ENCODE data around the gene ADAMTSL1.

ADAMTSL1 gene

DNA sequence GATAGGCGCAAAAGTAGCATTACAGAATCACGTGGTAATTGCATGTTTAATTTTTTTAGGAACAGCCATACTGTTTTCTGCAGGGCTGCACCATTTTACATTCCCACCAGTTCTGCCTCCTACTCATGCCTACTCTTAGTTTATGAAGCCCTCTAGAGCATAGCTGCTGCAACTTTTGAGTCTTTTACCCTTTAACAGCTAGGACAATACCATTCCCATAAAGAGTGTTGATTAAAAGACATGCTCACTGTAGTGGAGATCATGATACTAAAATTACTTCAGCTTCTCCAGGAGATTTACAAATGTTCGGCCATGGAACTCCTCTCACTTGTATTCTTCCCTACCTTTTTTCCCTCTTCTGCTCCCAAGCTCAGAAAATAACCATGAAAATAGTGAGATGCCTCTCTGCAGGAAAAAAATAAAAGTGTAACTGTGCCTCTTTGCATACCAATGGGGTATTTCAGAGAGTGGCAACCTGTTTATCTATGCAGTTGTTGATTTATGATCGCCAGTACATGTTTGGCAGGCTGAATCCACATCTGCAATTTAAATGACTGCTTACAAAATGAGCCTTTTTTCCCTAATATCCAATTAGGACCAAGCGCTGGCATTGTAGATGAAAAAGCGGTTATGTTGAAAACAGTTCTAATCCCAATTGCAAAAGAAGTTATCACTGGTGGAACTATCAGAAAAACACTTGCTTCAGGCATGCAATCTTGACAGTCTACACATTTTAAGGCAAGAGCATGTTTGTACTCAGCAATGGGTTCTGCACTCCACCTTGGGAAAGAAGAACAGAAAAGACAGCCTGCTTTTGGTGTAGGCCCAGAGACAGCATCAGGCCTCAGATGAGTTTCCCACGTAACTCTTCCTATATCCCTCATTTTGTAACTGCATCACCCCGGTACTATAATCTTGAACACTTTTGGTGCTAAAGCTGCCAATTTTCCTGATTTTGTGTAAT is 131.1 kb downstream of the ADAMTSL1 start:
- no peaks in the 10 kb centered on the region for H3F3A ChIP-seq (ENCODE audit: low read depth)
- H3K79me2 ChIP-seq (ENCODE audit: insufficient read depth, low read length), result no peaks in the 10 kb centered on the region
- no peaks in the 10 kb centered on the region for H3K27me3 ChIP-seq (ENCODE audit: insufficient read depth, low read length, poor library complexity, severe bottlenecking)
- H3K4me1 ChIP-seq (ENCODE audit: insufficient read depth, low read length, poor library complexity, severe bottlenecking), result no peaks in the 10 kb centered on the region
- no peak overlapping the region for H3K9ac ChIP-seq (ENCODE audit: low read depth, low read length, poor library complexity, severe bottlenecking)
- no peaks in the 10 kb centered on the region for H3K9me3 ChIP-seq (ENCODE audit: insufficient read depth, low read depth, low read length)
- no peaks in the 10 kb centered on the region for H3K36me3 ChIP-seq (ENCODE audit: insufficient read depth, low read length)
- no peak overlapping the region for H2AFZ ChIP-seq (ENCODE audit: low read length)
- H4K20me1 ChIP-seq (ENCODE audit: insufficient read depth, low read length, poor library complexity, severe bottlenecking), result no peaks in the 10 kb centered on the region
- TF ChIP-seq, protein P1, sequence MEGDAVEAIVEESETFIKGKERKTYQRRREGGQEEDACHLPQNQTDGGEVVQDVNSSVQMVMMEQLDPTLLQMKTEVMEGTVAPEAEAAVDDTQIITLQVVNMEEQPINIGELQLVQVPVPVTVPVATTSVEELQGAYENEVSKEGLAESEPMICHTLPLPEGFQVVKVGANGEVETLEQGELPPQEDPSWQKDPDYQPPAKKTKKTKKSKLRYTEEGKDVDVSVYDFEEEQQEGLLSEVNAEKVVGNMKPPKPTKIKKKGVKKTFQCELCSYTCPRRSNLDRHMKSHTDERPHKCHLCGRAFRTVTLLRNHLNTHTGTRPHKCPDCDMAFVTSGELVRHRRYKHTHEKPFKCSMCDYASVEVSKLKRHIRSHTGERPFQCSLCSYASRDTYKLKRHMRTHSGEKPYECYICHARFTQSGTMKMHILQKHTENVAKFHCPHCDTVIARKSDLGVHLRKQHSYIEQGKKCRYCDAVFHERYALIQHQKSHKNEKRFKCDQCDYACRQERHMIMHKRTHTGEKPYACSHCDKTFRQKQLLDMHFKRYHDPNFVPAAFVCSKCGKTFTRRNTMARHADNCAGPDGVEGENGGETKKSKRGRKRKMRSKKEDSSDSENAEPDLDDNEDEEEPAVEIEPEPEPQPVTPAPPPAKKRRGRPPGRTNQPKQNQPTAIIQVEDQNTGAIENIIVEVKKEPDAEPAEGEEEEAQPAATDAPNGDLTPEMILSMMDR (conservative IDR thresholded peaks at IDR 0.05; ENCODE audit: low read length), result no peak
- no peak for TF ChIP-seq EZH2phosphoT487 (IDR thresholded peaks at IDR 0.05; ENCODE audit: borderline replicate concordance)
- H3K4me2 ChIP-seq (ENCODE audit: low read depth, low read length, poor library complexity, severe bottlenecking), result no peak overlapping the region
- H3K9me2 ChIP-seq (replicated peaks; ENCODE audit: low read depth, low read length), result no peaks in the 10 kb centered on the region
- H3K4me3 ChIP-seq (ENCODE audit: low read length, poor library complexity, severe bottlenecking), result no peak overlapping the region

DNA sequence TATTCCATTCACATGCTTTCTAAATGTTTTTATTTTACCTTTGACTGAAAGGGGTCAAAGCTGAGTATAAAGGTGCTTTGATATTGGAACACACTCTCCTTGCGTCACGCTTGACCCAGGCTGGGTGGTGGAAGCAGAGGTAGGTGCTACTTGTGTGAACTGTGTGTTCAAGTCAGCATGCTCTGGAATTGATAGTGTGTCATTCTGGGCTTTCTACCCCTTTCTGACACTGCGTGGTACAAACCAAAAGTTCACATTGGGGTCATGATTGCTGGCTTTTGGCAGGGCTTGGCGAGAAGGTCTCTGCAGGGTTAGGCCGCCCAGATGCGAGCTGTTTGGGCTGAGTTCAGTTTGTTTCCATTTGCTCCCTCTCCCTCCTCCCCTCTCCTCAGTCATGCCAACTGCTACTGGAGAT is 131.8 kb downstream of the ADAMTSL1 start:
- no peak overlapping the region for H3K4me3 ChIP-seq (ENCODE audit: low read length, poor library complexity, severe bottlenecking)

DNA sequence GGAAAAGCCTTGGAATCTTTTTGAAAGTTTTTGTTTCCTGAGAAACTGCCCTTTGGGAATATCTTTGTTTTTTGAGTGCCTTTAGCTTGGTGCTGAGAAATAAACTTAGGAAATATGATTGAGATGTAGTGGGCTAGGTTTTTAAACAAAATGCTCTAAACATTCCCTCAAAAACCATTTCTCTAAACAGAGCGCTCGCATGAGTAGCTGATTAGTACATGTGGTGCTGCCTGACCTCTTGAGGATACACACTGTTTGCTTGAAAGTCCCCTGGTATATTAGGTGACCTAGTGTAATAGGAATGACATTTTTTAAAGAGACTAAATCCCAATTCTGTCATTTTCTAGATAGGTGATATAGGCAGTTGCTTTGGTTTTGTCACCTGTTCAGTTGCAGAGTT is 132.3 kb downstream of the ADAMTSL1 start:
- Histone ChIP-seq H3K4me2 (ENCODE audit: low read depth, low read length, poor library complexity, severe bottlenecking) (no peak overlapping the region), H3K36me3 (ENCODE audit: insufficient read depth, low read length) (no peaks in the 10 kb centered on the region), H3K79me2 (ENCODE audit: insufficient read depth, low read length) (no peaks in the 10 kb centered on the region), H3K9ac (ENCODE audit: low read depth, low read length, poor library complexity, severe bottlenecking) (no peak overlapping the region), H3F3A (ENCODE audit: low read depth) (no peaks in the 10 kb centered on the region), H4K20me1 (ENCODE audit: insufficient read depth, low read length, poor library complexity, severe bottlenecking) (no peaks in the 10 kb centered on the region), H3K9me3 (ENCODE audit: insufficient read depth, low read depth, low read length) (no peaks in the 10 kb centered on the region), H3K9me2 (replicated peaks; ENCODE audit: low read depth, low read length) (no peaks in the 10 kb centered on the region), H3K4me1 (ENCODE audit: insufficient read depth, low read length, poor library complexity, severe bottlenecking) (no peaks in the 10 kb centered on the region), H2AFZ (ENCODE audit: low read length) (no peak overlapping the region), H3K27me3 (ENCODE audit: insufficient read depth, low read length, poor library complexity, severe bottlenecking) (no peaks in the 10 kb centered on the region), H3K4me3 (ENCODE audit: low read length, poor library complexity, severe bottlenecking) (no peak overlapping the region)
- TF ChIP-seq, protein P1 (conservative IDR thresholded peaks at IDR 0.05; ENCODE audit: low read length), result no peak
- no peak for TF ChIP-seq EZH2phosphoT487 (IDR thresholded peaks at IDR 0.05; ENCODE audit: borderline replicate concordance)

More for the DNA sequence above, 131.8 kb downstream of the ADAMTSL1 start:
- H3K36me3 ChIP-seq (ENCODE audit: insufficient read depth, low read length), result no peaks in the 10 kb centered on the region
- no peaks in the 10 kb centered on the region for H3F3A ChIP-seq (ENCODE audit: low read depth)
- TF ChIP-seq, protein P1 (conservative IDR thresholded peaks at IDR 0.05; ENCODE audit: low read length), result no peak
- TF ChIP-seq EZH2phosphoT487 (IDR thresholded peaks at IDR 0.05; ENCODE audit: borderline replicate concordance), result no peak
- H3K9me2 ChIP-seq (replicated peaks; ENCODE audit: low read depth, low read length), result no peaks in the 10 kb centered on the region
- H3K79me2 ChIP-seq (ENCODE audit: insufficient read depth, low read length), result no peaks in the 10 kb centered on the region
- H2AFZ ChIP-seq (ENCODE audit: low read length), result no peak overlapping the region
- H3K9ac ChIP-seq (ENCODE audit: low read depth, low read length, poor library complexity, severe bottlenecking), result no peak overlapping the region
- H3K4me2 ChIP-seq (ENCODE audit: low read depth, low read length, poor library complexity, severe bottlenecking), result no peak overlapping the region
- H3K9me3 ChIP-seq (ENCODE audit: insufficient read depth, low read depth, low read length), result no peaks in the 10 kb centered on the region
- H3K4me1 ChIP-seq (ENCODE audit: insufficient read depth, low read length, poor library complexity, severe bottlenecking), result no peaks in the 10 kb centered on the region
- H3K27me3 ChIP-seq (ENCODE audit: insufficient read depth, low read length, poor library complexity, severe bottlenecking), result no peaks in the 10 kb centered on the region
- H4K20me1 ChIP-seq (ENCODE audit: insufficient read depth, low read length, poor library complexity, severe bottlenecking), result no peaks in the 10 kb centered on the region
